Measurements from ENCODE around the gene LPP.

DNA sequence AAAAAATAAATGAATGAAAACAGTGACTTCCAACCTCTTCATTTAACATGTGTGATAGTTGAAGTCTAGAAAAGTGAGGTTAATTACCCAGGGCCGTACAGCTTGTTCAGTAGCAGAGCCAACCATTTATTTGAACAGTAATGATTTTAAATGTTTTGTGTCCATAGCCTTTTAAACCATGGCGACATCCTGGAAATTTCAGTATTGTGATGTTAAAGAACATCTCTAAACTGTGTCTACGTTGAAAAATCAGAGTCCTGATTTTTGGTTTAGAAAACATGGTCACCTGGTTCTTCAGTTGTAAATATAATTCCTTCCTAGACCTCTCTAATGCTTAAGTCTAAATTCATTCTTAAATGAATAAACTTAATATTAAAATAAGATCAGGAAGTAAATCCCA, 14.2 kb downstream of the LPP start:
- TF ChIP-seq POLR2A (IDR thresholded peaks at IDR 0.05; ENCODE audit: low read length): no peak
- no peak for TF ChIP-seq GATA1 (IDR thresholded peaks at IDR 0.05; ENCODE audit: low read depth, low read length)
